ENCODE measurements around the gene PUS10. TPM values are rescaled to one million over a fixed set of nuclear protein-coding genes. Genes with fewer than 3 reads are reported as not detected.
"Not testable (repeated sequence)": the region's sequence is repeated elsewhere in the genome, so short reads cannot be mapped to it uniquely, and the experiment has no call there.

PUS10 gene
- total RNA-seq, 2 donors from 2014 or later = 3.6 to 15.6 TPM

GRCh38 chr2:61055557-61055956 is 37.5 kb upstream of the PUS10 start:
- 21 to 33% methylated on average over 2 of the region's 2 CpGs for WGBS, 2 donors
- Histone ChIP-seq H3K9me3 (no peaks in the 10 kb centered on the region), H3K27me3 (no peaks in the 10 kb centered on the region), H3K36me3 (replicated peaks in 1 of 2; ENCODE audit: insufficient read depth in 1 of 2, low read depth in 2 of 2) (peaks cover 4 to 5% of the 10 kb centered on the region in 2 donors), H3K27ac (no peak overlapping the region), H3K4me3 (no peak overlapping the region), H3K4me1 (peaks cover 14% of the 10 kb centered on the region)
- intact Hi-C loops (cut with DNase I) = no loop called here
- TF ChIP-seq POLR2A (IDR thresholded peaks at IDR 0.05) (no peak), CTCF (IDR thresholded peaks at IDR 0.05) (no peak)
- ATAC-seq (peak; percentile 72), DNase-seq (no peak)

- Histone ChIP-seq H3K4me1 (peaks cover 36% of the 10 kb centered on the region), H3K4me3 (no peak overlapping the region), H3K27ac (peak overlapping the region in 1 of 4 donors; percentile 45), H3K9me3 (no peaks in the 10 kb centered on the region), H3K36me3 (replicated peaks in 1 of 2; ENCODE audit: insufficient read depth in 1 of 2, low read depth in 2 of 2) (peaks cover 2 to 13% of the 10 kb centered on the region in 2 donors), H3K27me3 (no peaks in the 10 kb centered on the region)
- 41 to 42% methylated on average over 4 of the region's 4 CpGs for WGBS, 2 donors
- DNase-seq (no peak), ATAC-seq (no peak)
- no peak for TF ChIP-seq CTCF (IDR thresholded peaks at IDR 0.05)
- no peak for TF ChIP-seq POLR2A (IDR thresholded peaks at IDR 0.05)
- intact Hi-C loops (cut with DNase I) = no loop called here
These were observed 27.9 kb upstream of the PUS10 start for GRCh38 chr2:61045999-61046398.

DNA sequence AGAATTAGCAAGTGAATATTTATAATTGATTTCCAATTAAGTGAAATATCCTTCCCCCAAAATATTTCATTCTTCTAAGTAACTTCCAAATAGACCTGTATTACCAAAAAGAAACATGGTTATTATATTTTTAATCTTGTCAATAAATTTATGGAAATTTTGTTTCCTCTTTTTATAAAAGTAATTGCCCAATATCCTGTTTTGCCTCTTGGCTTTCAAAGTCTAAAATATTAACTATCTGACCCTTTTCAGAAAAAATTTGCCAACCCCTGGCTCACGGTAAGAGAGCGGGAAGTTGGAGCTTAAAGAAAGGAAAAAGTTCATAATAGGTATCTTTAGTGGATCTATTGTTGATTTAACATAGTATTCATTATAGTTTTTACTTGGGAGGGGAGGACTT is 27.2 kb upstream of the PUS10 start:
- 67 to 69% methylated on average over 2 of the region's 2 CpGs for WGBS, 2 donors
- peaks cover 0 to 11% of the 10 kb centered on the region in 2 donors for H3K36me3 ChIP-seq (replicated peaks in 1 of 2; ENCODE audit: insufficient read depth in 1 of 2, low read depth in 2 of 2)
- ATAC-seq = no peak
- no peak overlapping the region for H3K4me3 ChIP-seq
- H3K27me3 ChIP-seq = no peaks in the 10 kb centered on the region
- intact Hi-C loops (cut with DNase I) = no loop called here
- H3K9me3 ChIP-seq = no peaks in the 10 kb centered on the region
- peaks cover 36% of the 10 kb centered on the region for H3K4me1 ChIP-seq
- TF ChIP-seq POLR2A (IDR thresholded peaks at IDR 0.05) (no peak), CTCF (IDR thresholded peaks at IDR 0.05) (no peak)
- H3K27ac ChIP-seq = peak overlapping the region in 1 of 4 donors; percentile 45
- no peak for DNase-seq

GRCh38 chr2:61044636-61045035 is 26.6 kb upstream of the PUS10 start:
- WGBS, 2 donors = 60 to 61% methylated on average over 4 of the region's 4 CpGs
- Histone ChIP-seq H3K27me3 (no peaks in the 10 kb centered on the region), H3K36me3 (replicated peaks in 1 of 2; ENCODE audit: insufficient read depth in 1 of 2, low read depth in 2 of 2) (peaks cover 0 to 7% of the 10 kb centered on the region in 2 donors), H3K4me1 (peaks cover 36% of the 10 kb centered on the region), H3K4me3 (no peak overlapping the region), H3K9me3 (no peaks in the 10 kb centered on the region), H3K27ac (peak overlapping the region in 1 of 4 donors; percentile 18)
- no peak for TF ChIP-seq CTCF (IDR thresholded peaks at IDR 0.05)
- no peak for TF ChIP-seq POLR2A (IDR thresholded peaks at IDR 0.05)
- DNase-seq (peak in 1 of 4 donors; percentile 11), ATAC-seq (no peak)
- intact Hi-C loops (cut with DNase I) = no loop called here

GRCh38 chr2:61042807-61043206 is 24.8 kb upstream of the PUS10 start:
- H3K27ac ChIP-seq = no peak overlapping the region

GRCh38 chr2:61036643-61037042 is 18.6 kb upstream of the PUS10 start:
- DNase-seq; ATAC-seq; H3K4me3 ChIP-seq; H3K9me3 ChIP-seq; intact Hi-C loops (cut with DNase I); H3K27ac ChIP-seq; H3K27me3 ChIP-seq; H3K4me1 ChIP-seq: not testable (repeated sequence)
- WGBS, 2 donors = 90 to 92% methylated on average over 2 of the region's 2 CpGs
- peaks cover 6 to 21% of the 10 kb centered on the region in 2 donors for H3K36me3 ChIP-seq (replicated peaks in 1 of 2; ENCODE audit: insufficient read depth in 1 of 2, low read depth in 2 of 2)

More at GRCh38 chr2:61042807-61043206, 24.8 kb upstream of the PUS10 start:
- Histone ChIP-seq H3K9me3 (no peaks in the 10 kb centered on the region), H3K4me1 (peaks cover 36% of the 10 kb centered on the region), H3K27me3 (no peaks in the 10 kb centered on the region), H3K4me3 (no peak overlapping the region), H3K36me3 (replicated peaks in 1 of 2; ENCODE audit: insufficient read depth in 1 of 2, low read depth in 2 of 2) (peaks cover 0 to 5% of the 10 kb centered on the region in 2 donors)
- ATAC-seq (no peak), DNase-seq (no peak)
- intact Hi-C loops (cut with DNase I) = no loop called here
- TF ChIP-seq POLR2A (IDR thresholded peaks at IDR 0.05) = no peak
- no peak for TF ChIP-seq CTCF (IDR thresholded peaks at IDR 0.05)
- WGBS, 2 donors = 56% methylated on average over 3 of the region's 3 CpGs

DNA sequence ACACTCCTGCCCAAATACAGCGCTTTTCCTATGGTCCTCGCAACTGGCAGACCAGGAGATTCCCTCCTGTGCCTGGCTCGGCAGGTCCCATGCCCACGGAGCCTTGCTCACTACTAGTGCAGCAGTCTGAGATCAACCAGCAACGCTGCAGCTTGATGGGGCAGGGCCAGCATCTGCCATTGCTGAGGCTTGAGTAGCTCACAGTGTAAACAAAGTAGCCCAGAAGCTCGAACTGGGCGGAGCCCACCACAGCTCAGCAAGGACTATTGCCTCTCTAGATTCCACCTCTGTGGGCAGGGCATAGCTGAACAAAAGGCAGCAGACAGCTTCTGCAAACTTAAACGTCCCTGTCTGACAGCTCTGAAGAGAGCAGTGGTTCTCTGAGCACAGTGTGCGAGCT is 16.5 kb upstream of the PUS10 start:
- not testable (repeated sequence) for ATAC-seq

More for the DNA sequence above, 16.5 kb upstream of the PUS10 start:
- H3K27ac ChIP-seq; DNase-seq; H3K4me3 ChIP-seq; H3K4me1 ChIP-seq; intact Hi-C loops (cut with DNase I); H3K9me3 ChIP-seq; H3K27me3 ChIP-seq: not testable (repeated sequence)
- peaks cover 6 to 22% of the 10 kb centered on the region in 2 donors for H3K36me3 ChIP-seq (replicated peaks in 1 of 2; ENCODE audit: insufficient read depth in 1 of 2, low read depth in 2 of 2)
- 80 to 92% methylated on average over 2 to 9 of the region's 9 CpGs for WGBS, 2 donors

Data from body of pancreas (tissue), 4 donors.